ENCODE measurements around the gene EYS.

DNA sequence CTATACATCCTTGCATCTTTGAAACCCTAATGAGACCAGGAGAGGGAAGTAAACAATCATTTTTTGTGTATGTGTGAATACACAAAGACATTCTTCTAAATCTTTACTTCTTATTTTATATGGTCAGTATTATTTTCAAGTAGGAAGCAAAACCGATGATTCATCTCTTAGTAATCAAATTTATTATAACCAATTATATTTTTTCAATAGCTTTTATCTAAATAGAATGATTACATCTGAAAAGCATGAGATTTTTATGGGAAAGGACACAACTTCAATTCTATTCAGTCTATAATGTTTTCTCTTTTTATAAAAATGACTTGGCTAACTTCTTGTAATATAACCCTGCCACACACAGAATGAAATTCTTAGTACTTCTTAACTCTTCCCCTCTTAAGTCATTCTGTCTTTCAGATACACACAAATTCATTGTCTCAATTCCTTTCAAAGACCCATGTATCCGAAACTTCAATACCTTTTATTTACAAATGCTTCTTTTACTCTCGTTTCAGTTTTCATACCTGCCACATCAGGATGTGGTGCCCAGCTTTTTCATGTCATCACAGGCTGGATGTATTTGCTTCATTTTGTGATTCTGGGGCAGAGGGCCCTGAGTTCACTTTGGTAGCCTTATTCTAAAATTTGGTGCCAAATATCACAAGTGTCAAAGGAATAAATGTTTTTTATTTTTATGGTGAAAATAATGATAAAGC lies 1844.4 kb downstream of the EYS start:
- no peak for TF ChIP-seq POLR2A (IDR thresholded peaks at IDR 0.05)
- TF ChIP-seq, protein P1, sequence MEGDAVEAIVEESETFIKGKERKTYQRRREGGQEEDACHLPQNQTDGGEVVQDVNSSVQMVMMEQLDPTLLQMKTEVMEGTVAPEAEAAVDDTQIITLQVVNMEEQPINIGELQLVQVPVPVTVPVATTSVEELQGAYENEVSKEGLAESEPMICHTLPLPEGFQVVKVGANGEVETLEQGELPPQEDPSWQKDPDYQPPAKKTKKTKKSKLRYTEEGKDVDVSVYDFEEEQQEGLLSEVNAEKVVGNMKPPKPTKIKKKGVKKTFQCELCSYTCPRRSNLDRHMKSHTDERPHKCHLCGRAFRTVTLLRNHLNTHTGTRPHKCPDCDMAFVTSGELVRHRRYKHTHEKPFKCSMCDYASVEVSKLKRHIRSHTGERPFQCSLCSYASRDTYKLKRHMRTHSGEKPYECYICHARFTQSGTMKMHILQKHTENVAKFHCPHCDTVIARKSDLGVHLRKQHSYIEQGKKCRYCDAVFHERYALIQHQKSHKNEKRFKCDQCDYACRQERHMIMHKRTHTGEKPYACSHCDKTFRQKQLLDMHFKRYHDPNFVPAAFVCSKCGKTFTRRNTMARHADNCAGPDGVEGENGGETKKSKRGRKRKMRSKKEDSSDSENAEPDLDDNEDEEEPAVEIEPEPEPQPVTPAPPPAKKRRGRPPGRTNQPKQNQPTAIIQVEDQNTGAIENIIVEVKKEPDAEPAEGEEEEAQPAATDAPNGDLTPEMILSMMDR (IDR thresholded peaks at IDR 0.05), result no peak

Data from gastroesophageal sphincter (tissue), 3 donors.